Keratinocyte (primary cell): ENCODE measurements around the gene DOCK3. TPM values are rescaled to one million over a fixed set of nuclear protein-coding genes. Genes with fewer than 3 reads are reported as not detected.
A peak's percentile ranks its signal among the peaks of the same experiment; 100 is the strongest.

Source experiments
- DNase-seq: peaks from one replicate; pipeline ENCODE4 v3.0.0-alpha.2; 2011; ENCODE audit warnings: low read depth, missing footprints, low spot score
- FAIRE-seq: peaks from 2 replicates; lab custom pipeline; 2011; peaks lifted over from hg19 to GRCh38; lab: Jason Lieb, UNC
- H2AFZ ChIP-seq: 2 replicates; pipeline ENCODE4 v1.6.0; 2012; ENCODE audit warnings: low read length, control low read depth, inconsistent platforms; ENCODE audit not compliant: control insufficient read depth
- H3K27ac ChIP-seq: 2 replicates; pipeline ENCODE4 v1.5.1; 2011; ENCODE audit warnings: low read length; ENCODE audit not compliant: control insufficient read depth, insufficient read depth
- H3K27me3 ChIP-seq: 3 replicates; pipeline ENCODE4 v1.6.0; 2011; ENCODE audit warnings: low read length; ENCODE audit not compliant: control insufficient read depth, insufficient read depth; ENCODE audit errors: extremely low read depth
- H3K36me3 ChIP-seq, 2 experiments: 2 replicates in 1 of 2; 3 replicates in 1 of 2; pipeline ENCODE4 v1.5.1; 2011; ENCODE audit warnings: low read length in 2 of 2, mild to moderate bottlenecking in 1 of 2; ENCODE audit not compliant: control insufficient read depth in 2 of 2, insufficient read depth in 2 of 2; ENCODE audit errors: extremely low read depth in 1 of 2
- H3K4me1 ChIP-seq: 3 replicates; pipeline ENCODE4 v1.5.1; 2011; ENCODE audit warnings: low read length; ENCODE audit not compliant: control insufficient read depth, insufficient read depth; ENCODE audit errors: extremely low read depth
- H3K4me2 ChIP-seq: 3 replicates; pipeline ENCODE4 v1.6.0; 2011; ENCODE audit warnings: low read depth, low read length; ENCODE audit not compliant: control insufficient read depth, insufficient read depth; ENCODE audit errors: extremely low read depth
- H3K4me3 ChIP-seq, 3 experiments: fragments of 200-600 bp in 1 of 3; sonication (generic) in 1 of 3; 2 replicates in 2 of 3; 3 replicates in 1 of 3; pipeline ENCODE4 v1.5.1; 2011 to 2016; ENCODE audit warnings: low read length in 3 of 3, mild to moderate bottlenecking in 3 of 3, control low read depth in 2 of 3, inconsistent platforms in 1 of 3, low read depth in 1 of 3, mixed read lengths in 1 of 3, mixed run types in 1 of 3, moderate library complexity in 1 of 3; ENCODE audit not compliant: control insufficient read depth in 2 of 3, insufficient read depth in 2 of 3; ENCODE audit errors: extremely low read depth in 1 of 3
- H3K79me2 ChIP-seq: 2 replicates; pipeline ENCODE4 v1.6.0; 2012; ENCODE audit warnings: low read length; ENCODE audit not compliant: control insufficient read depth, insufficient read depth
- H3K9ac ChIP-seq: 3 replicates; pipeline ENCODE4 v1.6.0; 2011; ENCODE audit warnings: low read length; ENCODE audit not compliant: control insufficient read depth, insufficient read depth; ENCODE audit errors: extremely low read depth
- H3K9me1 ChIP-seq: 3 replicates; pipeline ENCODE4 v1.6.0; 2011; ENCODE audit warnings: low read length; ENCODE audit not compliant: control insufficient read depth, insufficient read depth; ENCODE audit errors: extremely low read depth
- H3K9me3 ChIP-seq: 2 replicates; pipeline ENCODE4 v1.5.1; 2012; ENCODE audit warnings: low read depth, low read length; ENCODE audit not compliant: control insufficient read depth
- H4K20me1 ChIP-seq: 3 replicates; pipeline ENCODE4 v1.6.0; 2011; ENCODE audit warnings: low read length; ENCODE audit not compliant: control insufficient read depth, insufficient read depth; ENCODE audit errors: extremely low read depth
- EZH2 ChIP-seq: IDR thresholded peaks from one replicate; pipeline ENCODE4 v1.6.1; 2012; ENCODE audit warnings: inconsistent platforms, mild to moderate bottlenecking, low read length, moderate library complexity
- dilution Hi-C: fragments of 300-500 bp; cut with MboI; formaldehyde crosslinking; loops from one replicate; pipeline ENCODE4 v1.7.0; 2020; ENCODE audit warnings: low sequenced_read_pairs; ENCODE audit not compliant: extremely low pct_ligation_motif_present
- polyA plus RNA-seq, 5 experiments: library from polyadenylated mRNA; depleted of rRNA in 3 of 5; stranded (reverse) in 3 of 5; stranded (forward) in 1 of 5; unstranded in 1 of 5; fragments of >200 nt; gene quantifications; 1 replicate in 1 of 5; 2 replicates in 3 of 5; 3 replicates in 1 of 5; pipeline versions ENCODE4 v1.2.1 to v1.2.3, GENCODE V29; 2011 to 2012; ENCODE audit warnings: missing spikeins in 2 of 5, low read depth in 1 of 5, low replicate concordance in 1 of 5
- TF ChIP-seq, protein P1 (sequence below), 3 experiments: IDR thresholded peaks in 1 of 3; conservative IDR thresholded peaks in 1 of 3; optimal IDR thresholded peaks in 1 of 3; 2 replicates in 2 of 3; 3 replicates in 1 of 3; pipeline versions ENCODE3 to v1.5.1; 2011; ENCODE audit warnings: low read length in 3 of 3, mild to moderate bottlenecking in 3 of 3, moderate library complexity in 2 of 3, control low read depth in 1 of 3, inconsistent platforms in 1 of 3; ENCODE audit not compliant: insufficient read depth in 2 of 3; ENCODE audit errors: extremely low read depth in 1 of 3

Gene DOCK3
- polyA plus RNA-seq, 1 donor (not counting 4 experiments of a cell fraction or from before 2014, with no cell fraction given): 0.10 TPM

DNA sequence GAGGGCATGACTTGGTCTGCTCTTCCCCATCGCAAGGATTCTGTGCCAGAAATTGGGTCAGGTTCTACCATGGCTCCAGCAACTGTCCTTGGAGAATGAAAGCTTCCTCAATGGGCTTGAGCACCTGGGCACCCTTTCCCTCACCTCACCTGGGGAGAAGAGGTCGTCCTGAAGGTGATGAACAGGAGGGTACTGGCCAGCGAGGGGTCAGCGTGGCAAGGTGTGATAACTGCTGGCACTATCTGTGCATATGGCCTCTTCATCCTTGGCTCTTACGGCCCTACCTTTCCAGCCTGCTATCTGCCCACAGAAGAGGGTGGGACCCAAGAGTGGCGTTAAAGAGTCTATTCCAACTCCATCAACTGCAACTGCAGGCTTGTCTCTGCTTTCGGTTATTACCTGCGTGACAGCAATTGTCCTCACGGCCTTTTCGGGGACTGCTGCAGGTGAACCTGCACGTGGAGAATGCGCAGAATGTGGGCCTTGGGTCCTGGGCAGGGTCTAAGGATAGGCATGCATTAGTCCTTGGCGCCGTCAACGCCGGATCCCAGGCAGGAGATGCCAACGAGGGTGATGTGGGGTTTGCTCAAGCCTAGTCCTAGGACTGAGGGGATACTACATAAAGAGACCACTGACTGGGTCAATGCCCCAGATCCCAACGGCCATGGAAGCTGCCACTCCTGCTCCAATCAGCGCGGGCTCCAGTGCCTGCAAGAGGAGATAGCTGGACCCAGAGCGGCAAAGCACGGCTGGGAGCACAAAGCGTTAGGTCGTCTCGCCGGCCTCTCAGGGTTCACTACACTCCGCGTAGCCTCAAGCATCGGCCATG is 715.7 kb downstream of the DOCK3 start:
- dilution Hi-C loops: loop anchor here (25.0 kb wide), 1 partner anchor 778 kb away; the partner anchor contains the start of genes CISH and MAPKAPK3
- no peak for DNase-seq
- Histone ChIP-seq H3K9me1 (no peaks in the 10 kb centered on the region), H3K27me3 (no peaks in the 10 kb centered on the region), H3K4me1 (peaks cover 46% of the 10 kb centered on the region), H3K4me2 (peak overlapping the region; percentile 62), H3K4me3 (peak overlapping the region; percentile 1 to 45 (median 27)), H3K9ac (peak overlapping the region; percentile 43), H3K36me3 (peaks cover 30 to 51% of the 10 kb centered on the region in 2 experiments), H2AFZ (no peak overlapping the region), H4K20me1 (peaks cover 27% of the 10 kb centered on the region), H3K27ac (no peak overlapping the region), H3K79me2 (peaks cover 66% of the 10 kb centered on the region), H3K9me3 (no peaks in the 10 kb centered on the region)
- FAIRE-seq: peak; percentile 76
- TF ChIP-seq, protein P1, sequence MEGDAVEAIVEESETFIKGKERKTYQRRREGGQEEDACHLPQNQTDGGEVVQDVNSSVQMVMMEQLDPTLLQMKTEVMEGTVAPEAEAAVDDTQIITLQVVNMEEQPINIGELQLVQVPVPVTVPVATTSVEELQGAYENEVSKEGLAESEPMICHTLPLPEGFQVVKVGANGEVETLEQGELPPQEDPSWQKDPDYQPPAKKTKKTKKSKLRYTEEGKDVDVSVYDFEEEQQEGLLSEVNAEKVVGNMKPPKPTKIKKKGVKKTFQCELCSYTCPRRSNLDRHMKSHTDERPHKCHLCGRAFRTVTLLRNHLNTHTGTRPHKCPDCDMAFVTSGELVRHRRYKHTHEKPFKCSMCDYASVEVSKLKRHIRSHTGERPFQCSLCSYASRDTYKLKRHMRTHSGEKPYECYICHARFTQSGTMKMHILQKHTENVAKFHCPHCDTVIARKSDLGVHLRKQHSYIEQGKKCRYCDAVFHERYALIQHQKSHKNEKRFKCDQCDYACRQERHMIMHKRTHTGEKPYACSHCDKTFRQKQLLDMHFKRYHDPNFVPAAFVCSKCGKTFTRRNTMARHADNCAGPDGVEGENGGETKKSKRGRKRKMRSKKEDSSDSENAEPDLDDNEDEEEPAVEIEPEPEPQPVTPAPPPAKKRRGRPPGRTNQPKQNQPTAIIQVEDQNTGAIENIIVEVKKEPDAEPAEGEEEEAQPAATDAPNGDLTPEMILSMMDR (optimal IDR thresholded peaks at IDR 0.05 in 1 of 3, IDR thresholded peaks at IDR 0.05 in 1 of 3, conservative IDR thresholded peaks at IDR 0.05 in 1 of 3; ENCODE audit: extremely low read depth in 1 of 3, insufficient read depth in 2 of 3, low read length in 3 of 3): no peak
- TF ChIP-seq EZH2: no peak

DNA sequence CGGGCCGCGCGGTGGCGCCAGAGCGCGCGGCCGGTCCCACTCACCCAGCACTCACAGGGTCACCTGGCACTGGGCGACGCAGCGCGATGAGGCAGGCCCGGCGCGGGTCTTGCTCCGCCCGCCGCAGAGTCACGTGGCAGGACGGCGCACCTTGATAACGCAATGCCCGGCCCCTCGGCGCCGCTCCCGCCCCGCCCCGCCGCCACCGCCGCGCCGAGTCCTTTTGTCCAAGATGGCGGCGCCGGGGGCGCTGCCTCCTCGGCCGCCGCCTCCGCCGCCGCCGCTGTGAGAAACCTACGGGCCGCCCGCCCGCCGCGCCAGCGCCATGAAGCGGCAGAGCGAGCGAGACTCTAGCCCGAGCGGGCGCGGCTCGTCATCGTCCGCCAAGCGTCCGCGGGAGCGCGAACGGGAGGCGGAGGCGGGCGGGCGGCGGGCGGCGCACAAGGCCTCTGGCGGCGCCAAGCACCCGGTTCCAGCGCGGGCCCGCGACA is 716.4 kb downstream of the DOCK3 start, which contains the start of gene RBM15B:
Gene RBM15B (plus strand): TSS at position 211 of the 491 bp plus-strand sequence. CDS start 115 bp downstream, at position 326.
- Histone ChIP-seq H3K4me1 (peaks cover 45% of the 10 kb centered on the region), H3K9ac (peak within 1 kb of the TSS; percentile 86), H3K27me3 (no peaks in the 10 kb centered on the region), H3K27ac (peak within 1 kb of the TSS; percentile 70), H3K4me2 (peak within 1 kb of the TSS; percentile 87), H3K79me2 (peaks cover 66% of the 10 kb centered on the region), H4K20me1 (peaks cover 32% of the 10 kb centered on the region), H2AFZ (peak within 1 kb of the TSS; percentile 7), H3K9me3 (no peaks in the 10 kb centered on the region), H3K9me1 (no peaks in the 10 kb centered on the region), H3K36me3 (peaks cover 34 to 58% of the 10 kb centered on the region in 2 experiments), H3K4me3 (peak within 1 kb of the TSS; percentile 58 to 69 (median 62))
- TF ChIP-seq, protein P1 (optimal IDR thresholded peaks at IDR 0.05 in 1 of 3, IDR thresholded peaks at IDR 0.05 in 1 of 3, conservative IDR thresholded peaks at IDR 0.05 in 1 of 3; ENCODE audit: extremely low read depth in 1 of 3, insufficient read depth in 2 of 3, low read length in 3 of 3): peak in 2 of 3 experiments; percentile 69 to 96
- TF ChIP-seq EZH2: no peak
- no peak for FAIRE-seq
- dilution Hi-C loops: loop anchor here (25.0 kb wide), 1 partner anchor 779 kb away; the partner anchor contains the start of genes CISH and MAPKAPK3
- peak; percentile 77 for DNase-seq
